ENCODE results near the gene ELANE. TPM values are rescaled to one million over a fixed set of nuclear protein-coding genes. Genes with fewer than 3 reads are reported as not detected.

Gene ELANE
- total RNA-seq, 2 donors from 2014 or later = 0.67 to 0.83 TPM

- no peak for DNase-seq (ENCODE audit: low spot score)
- TF ChIP-seq, protein P1, sequence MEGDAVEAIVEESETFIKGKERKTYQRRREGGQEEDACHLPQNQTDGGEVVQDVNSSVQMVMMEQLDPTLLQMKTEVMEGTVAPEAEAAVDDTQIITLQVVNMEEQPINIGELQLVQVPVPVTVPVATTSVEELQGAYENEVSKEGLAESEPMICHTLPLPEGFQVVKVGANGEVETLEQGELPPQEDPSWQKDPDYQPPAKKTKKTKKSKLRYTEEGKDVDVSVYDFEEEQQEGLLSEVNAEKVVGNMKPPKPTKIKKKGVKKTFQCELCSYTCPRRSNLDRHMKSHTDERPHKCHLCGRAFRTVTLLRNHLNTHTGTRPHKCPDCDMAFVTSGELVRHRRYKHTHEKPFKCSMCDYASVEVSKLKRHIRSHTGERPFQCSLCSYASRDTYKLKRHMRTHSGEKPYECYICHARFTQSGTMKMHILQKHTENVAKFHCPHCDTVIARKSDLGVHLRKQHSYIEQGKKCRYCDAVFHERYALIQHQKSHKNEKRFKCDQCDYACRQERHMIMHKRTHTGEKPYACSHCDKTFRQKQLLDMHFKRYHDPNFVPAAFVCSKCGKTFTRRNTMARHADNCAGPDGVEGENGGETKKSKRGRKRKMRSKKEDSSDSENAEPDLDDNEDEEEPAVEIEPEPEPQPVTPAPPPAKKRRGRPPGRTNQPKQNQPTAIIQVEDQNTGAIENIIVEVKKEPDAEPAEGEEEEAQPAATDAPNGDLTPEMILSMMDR (IDR thresholded peaks at IDR 0.05) = no peak
- no peaks in the 10 kb centered on the region for H3K27me3 ChIP-seq
- no peak overlapping the region for H3K4me3 ChIP-seq
- no peaks in the 10 kb centered on the region for H3K9me3 ChIP-seq
- peaks cover 0 to 10% of the 10 kb centered on the region in 2 donors for H3K4me1 ChIP-seq
- no peak overlapping the region for H3K27ac ChIP-seq
- H3K36me3 ChIP-seq = peaks cover 17% of the 10 kb centered on the region
These were observed 44.9 kb downstream of the ELANE start for GRCh38 chr19:896999-897398.

GRCh38 chr19:897442-898039 is 45.4 kb downstream of the ELANE start:
- no peak overlapping the region for H3K4me3 ChIP-seq
- no peak overlapping the region for H3K27ac ChIP-seq
- no peak for DNase-seq (ENCODE audit: low spot score)
- H3K36me3 ChIP-seq = peaks cover 17% of the 10 kb centered on the region
- TF ChIP-seq, protein P1 (IDR thresholded peaks at IDR 0.05) = no peak
- H3K4me1 ChIP-seq = peaks cover 0 to 5% of the 10 kb centered on the region in 2 donors
- H3K27me3 ChIP-seq = no peaks in the 10 kb centered on the region
- no peaks in the 10 kb centered on the region for H3K9me3 ChIP-seq

DNA sequence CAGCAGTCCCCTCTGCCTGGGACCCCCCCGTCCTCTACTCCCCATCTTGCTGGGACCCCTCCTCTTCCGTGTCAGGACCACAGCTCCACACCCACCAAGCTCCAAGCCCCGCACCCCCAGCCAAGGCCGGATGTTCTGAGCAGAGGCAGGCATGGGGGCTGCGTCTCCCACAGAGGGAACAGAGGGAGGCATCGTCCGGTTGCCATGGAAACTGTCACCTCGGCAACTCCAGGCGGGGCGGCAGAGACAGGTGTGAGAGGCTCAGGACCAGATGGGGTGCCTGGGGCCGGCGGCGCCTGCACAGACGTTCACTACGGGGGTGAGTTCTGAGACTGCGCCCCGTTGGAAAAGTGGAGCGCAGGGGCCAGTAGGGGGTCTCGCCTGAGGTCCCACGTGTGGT is 46.6 kb downstream of the ELANE start:
- H3K27ac ChIP-seq = no peak overlapping the region
- TF ChIP-seq, protein P1 (IDR thresholded peaks at IDR 0.05) = no peak
- H3K27me3 ChIP-seq = no peaks in the 10 kb centered on the region
- no peak overlapping the region for H3K4me3 ChIP-seq
- peaks cover 0 to 3% of the 10 kb centered on the region in 2 donors for H3K4me1 ChIP-seq
- DNase-seq (ENCODE audit: low spot score) = no peak
- H3K36me3 ChIP-seq = peaks cover 17% of the 10 kb centered on the region
- no peaks in the 10 kb centered on the region for H3K9me3 ChIP-seq

DNA sequence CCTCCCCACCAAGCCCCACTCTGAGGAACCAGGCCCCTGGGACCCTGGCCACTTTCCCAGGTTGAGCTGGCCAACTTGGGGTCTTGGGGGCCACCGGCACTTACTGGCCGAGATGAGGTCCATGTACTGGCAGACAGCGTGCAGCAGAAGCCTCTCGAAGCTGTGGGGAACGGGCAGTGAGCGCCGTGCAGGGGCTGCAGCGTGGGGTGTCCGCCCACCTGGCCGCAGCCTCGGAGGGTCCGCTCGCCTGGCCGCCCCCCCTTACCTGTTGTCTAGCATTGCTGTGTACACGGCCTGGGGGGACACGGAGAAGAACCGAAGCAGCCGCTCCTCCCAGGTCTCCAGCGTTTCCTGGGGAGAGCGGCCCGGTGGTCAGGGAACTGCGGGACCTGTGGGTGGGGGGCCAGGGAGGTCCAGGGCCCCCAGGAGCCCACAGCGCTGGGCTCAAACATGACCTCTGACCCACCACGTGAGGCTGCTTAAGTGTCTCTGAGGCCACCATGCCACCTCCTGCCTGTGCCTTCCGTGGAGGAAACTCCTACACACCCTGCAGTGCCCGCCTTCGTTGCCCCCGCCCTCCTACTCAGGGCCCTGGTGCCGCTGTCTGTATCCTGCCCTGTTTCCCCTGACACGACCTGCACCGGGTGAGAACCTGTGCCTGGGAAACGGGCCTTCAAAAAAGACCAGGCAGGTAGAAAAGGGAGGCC is 47.4 kb downstream of the ELANE start:
- no peaks in the 10 kb centered on the region for H3K27me3 ChIP-seq
- no peaks in the 10 kb centered on the region for H3K4me1 ChIP-seq
- no peak overlapping the region for H3K27ac ChIP-seq
- H3K36me3 ChIP-seq = peaks cover 17% of the 10 kb centered on the region
- H3K4me3 ChIP-seq = no peak overlapping the region
- H3K9me3 ChIP-seq = no peaks in the 10 kb centered on the region
- no peak for DNase-seq (ENCODE audit: low spot score)
- TF ChIP-seq, protein P1 (IDR thresholded peaks at IDR 0.05) = no peak

GRCh38 chr19:900043-900301 is 47.9 kb downstream of the ELANE start:
- Histone ChIP-seq H3K4me3 (no peak overlapping the region), H3K36me3 (peaks cover 17% of the 10 kb centered on the region), H3K4me1 (no peaks in the 10 kb centered on the region), H3K27ac (no peak overlapping the region), H3K9me3 (no peaks in the 10 kb centered on the region), H3K27me3 (no peaks in the 10 kb centered on the region)
- no peak for DNase-seq (ENCODE audit: low spot score)
- TF ChIP-seq, protein P1 (IDR thresholded peaks at IDR 0.05) = no peak
